ENCODE measurements around the gene DZIP3. TPM values are rescaled to one million over a fixed set of nuclear protein-coding genes. Genes with fewer than 3 reads are reported as not detected.

DZIP3 gene
- total and polyA plus RNA-seq, 2 of the 13 experiments (the other 11 are each of a cell fraction or from before 2014, with no cell fraction given), result 11.3 to 17.3 TPM

DNA sequence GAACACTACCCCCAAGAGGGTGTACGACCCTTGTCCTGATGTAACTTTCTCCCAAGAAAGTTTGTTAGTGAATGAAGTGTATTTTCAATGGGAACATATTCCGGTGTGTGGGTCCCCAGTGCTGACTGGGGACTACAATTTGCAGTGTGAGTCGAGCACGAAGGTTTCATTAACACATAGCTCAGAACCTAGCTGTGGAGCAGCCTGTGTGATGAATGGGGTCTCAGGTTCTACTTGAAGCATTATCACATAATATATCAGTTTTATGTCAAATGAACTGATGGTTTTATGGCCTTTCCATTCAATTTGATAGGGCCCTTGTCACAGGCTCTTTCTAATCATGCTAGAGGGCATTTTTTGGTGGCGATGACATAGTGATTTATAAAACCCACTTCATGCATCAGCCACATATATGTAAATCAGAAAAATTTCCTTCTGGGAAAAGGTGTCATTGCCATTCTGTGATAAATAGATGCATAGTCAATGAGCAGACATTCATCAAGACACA, 123.5 kb downstream of the DZIP3 start (continued):
- TF ChIP-seq, protein P1, sequence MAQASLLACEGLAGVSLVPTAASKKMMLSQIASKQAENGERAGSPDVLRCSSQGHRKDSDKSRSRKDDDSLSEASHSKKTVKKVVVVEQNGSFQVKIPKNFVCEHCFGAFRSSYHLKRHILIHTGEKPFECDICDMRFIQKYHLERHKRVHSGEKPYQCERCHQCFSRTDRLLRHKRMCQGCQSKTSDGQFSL (CRISPR knock-in tag; IDR thresholded peaks at IDR 0.05), result no peak
- no peak for TF ChIP-seq ZNF7 (CRISPR knock-in tag; IDR thresholded peaks at IDR 0.05)

DNA sequence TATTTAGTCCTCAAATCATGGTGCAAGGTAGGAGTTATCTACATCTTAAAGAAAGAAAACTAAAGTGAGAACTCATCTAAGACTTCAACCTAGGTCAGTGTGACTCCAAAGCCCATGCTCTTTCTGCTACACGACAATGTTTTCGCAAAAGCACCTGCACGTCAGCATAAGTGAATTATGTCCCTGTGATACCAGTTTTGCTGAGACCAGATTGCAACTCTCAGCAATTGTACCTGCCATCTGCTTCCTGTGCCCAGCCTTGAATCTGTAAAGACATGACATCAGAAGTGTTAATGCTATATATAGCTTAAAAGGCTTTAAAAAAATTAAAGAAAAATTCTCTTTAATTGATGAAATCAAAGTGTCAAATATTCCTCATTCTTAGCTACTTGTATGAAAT, 124.3 kb downstream of the DZIP3 start:
- intact Hi-C loops (cut with micrococcal nuclease; ENCODE audit: unreplicated experiment), result no loop called here
- DNase-seq (ENCODE audit: low spot score) (no peak), ATAC-seq (no peak), FAIRE-seq (no peak)
- H3K9ac ChIP-seq (ENCODE audit: insufficient read depth, low read depth, low read length), result no peak overlapping the region
- no peak overlapping the region for H3K4me3 ChIP-seq (replicated peaks in 1 of 3; ENCODE audit: insufficient read depth in 1 of 3, low read depth in 2 of 3, low read length in 3 of 3)
- BruUV-seq (replicated peaks), result no TSS peak
- 67% methylated on average over 3 of the region's 3 CpGs for WGBS (ENCODE audit: low lambda C conversion rate)
- H4K20me1 ChIP-seq (ENCODE audit: insufficient read depth, low read length), result no peaks in the 10 kb centered on the region
- no peaks in the 10 kb centered on the region for H3K27me3 ChIP-seq (ENCODE audit: control insufficient read depth in 1 of 2, insufficient read depth in 2 of 2, low read length in 2 of 2)
- no peak overlapping the region for H3K27ac ChIP-seq (ENCODE audit: extremely low read length, insufficient read depth, low read length)
- in situ Hi-C loops (cut with HindIII; ENCODE audit: extremely low pct_ligation_motif_present, low pct_unique_long_range_greater_than_20kb), result no loop called here
- no peaks in the 10 kb centered on the region for H3K79me2 ChIP-seq (ENCODE audit: insufficient read depth, low read length)
- no peaks in the 10 kb centered on the region for H3K9me3 ChIP-seq (ENCODE audit: low read length)
- H3K4me1 ChIP-seq (ENCODE audit: insufficient read depth, low read length), result no peaks in the 10 kb centered on the region
- no peak overlapping the region for H2AFZ ChIP-seq (ENCODE audit: low read length)
- no peaks in the 10 kb centered on the region for H3K36me3 ChIP-seq (replicated peaks in 1 of 2; ENCODE audit: control insufficient read depth in 1 of 2, insufficient read depth in 2 of 2, low read length in 2 of 2)
- no peak overlapping the region for H3K4me2 ChIP-seq (ENCODE audit: low read depth, low read length)
- ChIA-PET CTCF (ENCODE audit: low intra/inter-chr PET ratio, low total read pairs) (no interaction called here), POLR2A (no interaction called here)
- TF ChIP-seq SNRNP70 (IDR thresholded peaks at IDR 0.05; ENCODE audit: low read depth, low read length) (no peak), ZNF484 (CRISPR knock-in tag; IDR thresholded peaks at IDR 0.05; ENCODE audit: borderline replicate concordance, low read depth) (no peak), ATM (IDR thresholded peaks at IDR 0.05; ENCODE audit: borderline replicate concordance) (no peak), PHF8 (CRISPR knock-in tag; IDR thresholded peaks at IDR 0.05) (no peak), ZFP90 (CRISPR knock-in tag; IDR thresholded peaks at IDR 0.05; ENCODE audit: borderline replicate concordance) (no peak), MEIS2 (CRISPR knock-in tag; IDR thresholded peaks at IDR 0.05) (no peak), ZNF510 (CRISPR knock-in tag; IDR thresholded peaks at IDR 0.05; ENCODE audit: low read depth) (no peak), IRF2 (CRISPR knock-in tag; IDR thresholded peaks at IDR 0.05) (no peak), ZEB1 (IDR thresholded peaks at IDR 0.05; ENCODE audit: insufficient replicate concordance, low read depth) (no peak), ZNF30 (CRISPR knock-in tag; IDR thresholded peaks at IDR 0.05) (no peak)
- TF ChIP-seq, protein P2, sequence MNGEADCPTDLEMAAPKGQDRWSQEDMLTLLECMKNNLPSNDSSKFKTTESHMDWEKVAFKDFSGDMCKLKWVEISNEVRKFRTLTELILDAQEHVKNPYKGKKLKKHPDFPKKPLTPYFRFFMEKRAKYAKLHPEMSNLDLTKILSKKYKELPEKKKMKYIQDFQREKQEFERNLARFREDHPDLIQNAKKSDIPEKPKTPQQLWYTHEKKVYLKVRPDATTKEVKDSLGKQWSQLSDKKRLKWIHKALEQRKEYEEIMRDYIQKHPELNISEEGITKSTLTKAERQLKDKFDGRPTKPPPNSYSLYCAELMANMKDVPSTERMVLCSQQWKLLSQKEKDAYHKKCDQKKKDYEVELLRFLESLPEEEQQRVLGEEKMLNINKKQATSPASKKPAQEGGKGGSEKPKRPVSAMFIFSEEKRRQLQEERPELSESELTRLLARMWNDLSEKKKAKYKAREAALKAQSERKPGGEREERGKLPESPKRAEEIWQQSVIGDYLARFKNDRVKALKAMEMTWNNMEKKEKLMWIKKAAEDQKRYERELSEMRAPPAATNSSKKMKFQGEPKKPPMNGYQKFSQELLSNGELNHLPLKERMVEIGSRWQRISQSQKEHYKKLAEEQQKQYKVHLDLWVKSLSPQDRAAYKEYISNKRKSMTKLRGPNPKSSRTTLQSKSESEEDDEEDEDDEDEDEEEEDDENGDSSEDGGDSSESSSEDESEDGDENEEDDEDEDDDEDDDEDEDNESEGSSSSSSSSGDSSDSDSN (CRISPR knock-in tag; IDR thresholded peaks at IDR 0.05), result no peak
- TF ChIP-seq, protein P3, sequence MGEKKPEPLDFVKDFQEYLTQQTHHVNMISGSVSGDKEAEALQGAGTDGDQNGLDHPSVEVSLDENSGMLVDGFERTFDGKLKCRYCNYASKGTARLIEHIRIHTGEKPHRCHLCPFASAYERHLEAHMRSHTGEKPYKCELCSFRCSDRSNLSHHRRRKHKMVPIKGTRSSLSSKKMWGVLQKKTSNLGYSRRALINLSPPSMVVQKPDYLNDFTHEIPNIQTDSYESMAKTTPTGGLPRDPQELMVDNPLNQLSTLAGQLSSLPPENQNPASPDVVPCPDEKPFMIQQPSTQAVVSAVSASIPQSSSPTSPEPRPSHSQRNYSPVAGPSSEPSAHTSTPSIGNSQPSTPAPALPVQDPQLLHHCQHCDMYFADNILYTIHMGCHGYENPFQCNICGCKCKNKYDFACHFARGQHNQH (CRISPR knock-in tag; IDR thresholded peaks at IDR 0.05), result no peak
- TF ChIP-seq, protein P4, sequence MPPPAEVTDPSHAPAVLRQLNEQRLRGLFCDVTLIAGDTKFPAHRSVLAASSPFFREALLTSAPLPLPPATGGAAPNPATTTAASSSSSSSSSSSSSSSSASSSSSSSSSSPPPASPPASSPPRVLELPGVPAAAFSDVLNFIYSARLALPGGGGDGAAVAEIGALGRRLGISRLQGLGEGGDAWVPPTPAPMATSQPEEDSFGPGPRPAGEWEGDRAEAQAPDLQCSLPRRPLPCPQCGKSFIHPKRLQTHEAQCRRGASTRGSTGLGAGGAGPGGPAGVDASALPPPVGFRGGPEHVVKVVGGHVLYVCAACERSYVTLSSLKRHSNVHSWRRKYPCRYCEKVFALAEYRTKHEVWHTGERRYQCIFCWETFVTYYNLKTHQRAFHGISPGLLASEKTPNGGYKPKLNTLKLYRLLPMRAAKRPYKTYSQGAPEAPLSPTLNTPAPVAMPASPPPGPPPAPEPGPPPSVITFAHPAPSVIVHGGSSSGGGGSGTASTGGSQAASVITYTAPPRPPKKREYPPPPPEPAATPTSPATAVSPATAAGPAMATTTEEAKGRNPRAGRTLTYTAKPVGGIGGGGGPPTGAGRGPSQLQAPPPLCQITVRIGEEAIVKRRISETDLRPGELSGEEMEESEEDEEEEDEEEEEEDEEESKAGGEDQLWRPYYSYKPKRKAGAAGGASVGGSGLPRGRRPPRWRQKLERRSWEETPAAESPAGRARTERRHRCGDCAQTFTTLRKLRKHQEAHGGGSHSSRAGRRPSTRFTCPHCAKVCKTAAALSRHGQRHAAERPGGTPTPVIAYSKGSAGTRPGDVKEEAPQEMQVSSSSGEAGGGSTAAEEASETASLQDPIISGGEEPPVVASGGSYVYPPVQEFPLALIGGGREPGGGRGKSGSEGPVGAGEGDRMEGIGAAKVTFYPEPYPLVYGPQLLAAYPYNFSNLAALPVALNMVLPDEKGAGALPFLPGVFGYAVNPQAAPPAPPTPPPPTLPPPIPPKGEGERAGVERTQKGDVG (CRISPR knock-in tag; IDR thresholded peaks at IDR 0.05; ENCODE audit: borderline replicate concordance), result no peak
